Gastrocnemius medialis (tissue), 4 donors: ENCODE measurements around the gene FAM83D. TPM values are rescaled to one million over a fixed set of nuclear protein-coding genes. Genes with fewer than 3 reads are reported as not detected.

Experiments used
- ATAC-seq, 2 donors: fragments of 150-250 bp; one replicate each; pipeline ENCODE4 v1.9.1; 2016
- DNase-seq, 2 donors: peaks; one replicate each; pipeline ENCODE4 v3.0.0-alpha.2; 2019
- H3K27ac ChIP-seq, 4 donors: fragments of 200-600 bp; sonication (generic); 1 replicate in 1 of 4; 2 replicates in 3 of 4; pipeline ENCODE4 v1.5.1; 2016 to 2018; ENCODE audit warnings: mild to moderate bottlenecking in 2 of 4, moderate library complexity in 1 of 4
- H3K27me3 ChIP-seq, 3 donors: fragments of 200-600 bp; sonication (generic) in 2 of 3; 1 replicate in 1 of 3; 2 replicates in 2 of 3; pipeline versions ENCODE4 v1.5.1 to v1.6.0; 2016 to 2019; ENCODE audit warnings: mild to moderate bottlenecking in 1 of 3, moderate library complexity in 1 of 3
- H3K36me3 ChIP-seq, 2 donors: fragments of 200-600 bp; sonication (generic) in 1 of 2; one replicate each; pipeline ENCODE4 v1.5.1; 2017 to 2018
- H3K4me1 ChIP-seq, 2 donors: fragments of 200-600 bp; sonication (generic) in 1 of 2; one replicate each; pipeline ENCODE4 v1.5.1; 2016 to 2017; ENCODE audit warnings: mild to moderate bottlenecking in 2 of 2
- H3K4me3 ChIP-seq, 4 donors: fragments of 200-600 bp; sonication (generic) in 3 of 4; 1 replicate in 1 of 4; 2 replicates in 3 of 4; pipeline ENCODE4 v1.5.1; 2016 to 2019; ENCODE audit warnings: mild to moderate bottlenecking in 2 of 4
- H3K9me3 ChIP-seq, 3 donors: fragments of 200-600 bp; sonication (generic) in 2 of 3; 1 replicate in 1 of 3; 2 replicates in 2 of 3; pipeline ENCODE4 v1.5.1; 2016 to 2019
- POLR2A ChIP-seq, 2 donors: fragments of 450-650 bp; IDR thresholded peaks; one replicate each; pipeline ENCODE4 v1.6.1; 2017; ENCODE audit warnings: antibody characterized with exemption in 2 of 2, mild to moderate bottlenecking in 2 of 2, moderate library complexity in 2 of 2
- in situ Hi-C, 4 donors: fragments of 200-750 bp; cut with MboI; loops; one replicate each; pipeline versions ENCODE4 v1.15.0 to v1.8.0; 2017; ENCODE audit warnings: low sequenced_read_pairs in 4 of 4
- intact Hi-C: fragments of 100-400 bp; cut with DNase I; formaldehyde crosslinking; loops from one replicate; pipeline ENCODE4 v1.15.1; 2023; ENCODE audit warnings: low total_unique reads
- total RNA-seq, 4 donors: library from RNA; depleted of rRNA; stranded (reverse); fragments of >200 nt; gene quantifications; one replicate each; pipeline versions ENCODE4 v1.1.0 to v1.2.3, GENCODE V29; 2016
- TF ChIP-seq, protein P1 (sequence below), 5 experiments: fragments of 450-650 bp in 3 of 5; fragments of 200-600 bp in 2 of 5; sonication (generic) in 2 of 5; IDR thresholded peaks in 4 of 5; conservative IDR thresholded peaks in 1 of 5; 1 replicate in 4 of 5; 2 replicates in 1 of 5; pipeline ENCODE4 v1.5.1; 2016 to 2019; ENCODE audit warnings: antibody characterized with exemption in 5 of 5, mild to moderate bottlenecking in 3 of 5, moderate library complexity in 3 of 5

Gene FAM83D
- total RNA-seq, 4 donors from 2014 or later, result 0.40 TPM; not detected in 3

DNA sequence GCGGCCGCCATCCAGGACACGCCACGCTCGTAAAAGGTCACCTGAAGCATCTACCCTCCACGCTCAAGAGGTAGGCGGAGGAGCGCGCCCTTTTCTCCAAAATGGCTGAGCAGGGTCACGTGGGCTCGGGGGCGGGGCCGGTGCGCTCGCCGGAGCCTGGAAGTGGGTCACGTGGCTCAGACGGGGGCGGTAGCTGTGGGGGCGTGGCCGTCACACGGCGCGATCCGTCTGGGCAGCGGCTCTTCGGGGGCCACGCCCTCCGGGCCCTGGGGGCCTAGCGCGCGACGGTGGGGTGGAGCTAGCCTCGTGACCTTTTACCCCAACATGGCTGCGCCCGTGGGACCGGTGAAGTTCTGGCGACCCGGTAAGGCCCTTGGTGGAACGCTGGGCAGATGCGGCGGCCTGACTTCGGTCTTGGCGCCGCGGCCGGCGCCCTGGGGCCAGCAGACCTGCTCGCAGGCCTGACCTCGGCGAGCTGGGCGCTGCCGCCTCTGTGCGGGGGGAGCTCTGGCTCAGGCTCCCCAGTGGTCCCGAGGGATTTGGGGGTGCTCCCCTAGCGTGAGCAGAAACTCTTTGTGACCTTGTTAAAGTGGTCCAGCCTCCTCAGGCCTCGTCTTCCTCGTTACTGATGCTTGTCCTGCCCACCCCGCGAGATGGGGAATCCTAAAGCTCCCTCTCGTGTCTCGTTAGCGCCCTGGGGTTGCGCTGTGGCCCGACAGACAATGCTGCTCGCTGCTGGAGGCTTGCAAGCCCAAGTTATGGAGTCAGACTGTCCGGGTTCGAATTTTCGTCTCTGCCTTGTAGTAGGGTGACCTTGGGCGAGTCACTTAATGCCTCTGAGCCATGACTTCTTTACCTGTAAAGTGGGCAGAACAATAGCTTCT lies 36.1 kb downstream of the FAM83D start, which contains the start of gene DHX35:
Gene DHX35 (plus strand): TSS at position 301 of the 884 bp plus-strand sequence. CDS start 24 bp downstream, at position 325.
- intact Hi-C loops, result loop anchor here (2.0 kb wide), 1 partner anchor 35 kb away; the partner anchor contains the start of gene FAM83D

DNA sequence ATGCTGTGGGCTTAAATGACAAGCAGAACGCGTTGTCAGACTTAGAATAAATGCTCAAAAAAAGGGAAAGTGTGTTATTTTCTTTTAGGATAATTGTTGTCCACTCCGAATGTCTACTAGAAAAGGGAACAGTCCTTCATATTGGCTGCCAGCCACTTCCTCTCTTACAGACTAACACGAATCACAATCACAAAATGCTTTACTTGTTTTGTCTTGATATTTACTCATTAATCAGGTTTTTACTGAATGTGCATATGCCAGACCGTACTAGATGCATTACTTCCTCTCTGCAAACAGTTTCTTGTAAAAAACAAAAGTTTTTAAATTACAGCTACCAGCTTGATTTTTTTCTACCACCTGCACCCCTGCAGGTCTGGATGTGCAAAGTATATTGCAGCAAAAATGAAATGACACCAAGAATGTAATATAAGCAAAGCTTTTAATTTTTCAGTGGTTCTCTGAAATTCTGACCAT lies 36.7 kb downstream of the FAM83D start:
- Histone ChIP-seq H3K9me3 (no peaks in the 10 kb centered on the region), H3K27ac (peak overlapping the region; percentile 95 to 98 (median 96)), H3K27me3 (no peaks in the 10 kb centered on the region), H3K4me3 (peak overlapping the region; percentile 94 to 99 (median 96)), H3K4me1 (peaks cover 15 to 20% of the 10 kb centered on the region in 2 donors), H3K36me3 (no peaks in the 10 kb centered on the region)
- intact Hi-C loops, result loop anchor here (2.0 kb wide), 1 partner anchor 36 kb away; the partner anchor contains the start of gene FAM83D
- DNase-seq (no peak), ATAC-seq (no peak)
- in situ Hi-C loops, result no loop called here
- TF ChIP-seq POLR2A (IDR thresholded peaks at IDR 0.05), result no peak
- TF ChIP-seq, protein P1, sequence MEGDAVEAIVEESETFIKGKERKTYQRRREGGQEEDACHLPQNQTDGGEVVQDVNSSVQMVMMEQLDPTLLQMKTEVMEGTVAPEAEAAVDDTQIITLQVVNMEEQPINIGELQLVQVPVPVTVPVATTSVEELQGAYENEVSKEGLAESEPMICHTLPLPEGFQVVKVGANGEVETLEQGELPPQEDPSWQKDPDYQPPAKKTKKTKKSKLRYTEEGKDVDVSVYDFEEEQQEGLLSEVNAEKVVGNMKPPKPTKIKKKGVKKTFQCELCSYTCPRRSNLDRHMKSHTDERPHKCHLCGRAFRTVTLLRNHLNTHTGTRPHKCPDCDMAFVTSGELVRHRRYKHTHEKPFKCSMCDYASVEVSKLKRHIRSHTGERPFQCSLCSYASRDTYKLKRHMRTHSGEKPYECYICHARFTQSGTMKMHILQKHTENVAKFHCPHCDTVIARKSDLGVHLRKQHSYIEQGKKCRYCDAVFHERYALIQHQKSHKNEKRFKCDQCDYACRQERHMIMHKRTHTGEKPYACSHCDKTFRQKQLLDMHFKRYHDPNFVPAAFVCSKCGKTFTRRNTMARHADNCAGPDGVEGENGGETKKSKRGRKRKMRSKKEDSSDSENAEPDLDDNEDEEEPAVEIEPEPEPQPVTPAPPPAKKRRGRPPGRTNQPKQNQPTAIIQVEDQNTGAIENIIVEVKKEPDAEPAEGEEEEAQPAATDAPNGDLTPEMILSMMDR (IDR thresholded peaks at IDR 0.05 in 4 of 5, conservative IDR thresholded peaks at IDR 0.05 in 1 of 5), result no peak

More for the DNA sequence above, 36.1 kb downstream of the FAM83D start, which contains the start of gene DHX35:
- in situ Hi-C loops, result no loop called here
- ATAC-seq, result peak; percentile 97 to 98
- Histone ChIP-seq H3K4me3 (peak within 1 kb of the TSS; percentile 94 to 99 (median 96)), H3K36me3 (no peaks in the 10 kb centered on the region), H3K27me3 (no peaks in the 10 kb centered on the region), H3K9me3 (no peaks in the 10 kb centered on the region), H3K27ac (peak within 1 kb of the TSS; percentile 95 to 98 (median 96)), H3K4me1 (peaks cover 15 to 20% of the 10 kb centered on the region in 2 donors)
- peak; percentile 96 for DNase-seq
- TF ChIP-seq, protein P1 (IDR thresholded peaks at IDR 0.05 in 4 of 5, conservative IDR thresholded peaks at IDR 0.05 in 1 of 5), result peak in 2 of 5 experiments; percentile 28 to 40
- TF ChIP-seq POLR2A (IDR thresholded peaks at IDR 0.05), result peak in 1 of 2 donors; percentile 19

- in situ Hi-C loops (no loop called here), intact Hi-C loops (loop anchor here (2.0 kb wide), 1 partner anchor 37 kb away; the partner anchor contains the start of gene FAM83D)
- no peak for TF ChIP-seq POLR2A (IDR thresholded peaks at IDR 0.05)
- TF ChIP-seq, protein P1 (IDR thresholded peaks at IDR 0.05 in 4 of 5, conservative IDR thresholded peaks at IDR 0.05 in 1 of 5), result no peak
- DNase-seq (no peak), ATAC-seq (no peak)
- Histone ChIP-seq H3K27ac (no peak overlapping the region), H3K9me3 (no peaks in the 10 kb centered on the region), H3K4me3 (no peak overlapping the region), H3K4me1 (peaks cover 15 to 20% of the 10 kb centered on the region in 2 donors), H3K27me3 (no peaks in the 10 kb centered on the region), H3K36me3 (no peaks in the 10 kb centered on the region)
These were observed 37.5 kb downstream of the FAM83D start for GRCh38 chr20:38963745-38964144.

DNA sequence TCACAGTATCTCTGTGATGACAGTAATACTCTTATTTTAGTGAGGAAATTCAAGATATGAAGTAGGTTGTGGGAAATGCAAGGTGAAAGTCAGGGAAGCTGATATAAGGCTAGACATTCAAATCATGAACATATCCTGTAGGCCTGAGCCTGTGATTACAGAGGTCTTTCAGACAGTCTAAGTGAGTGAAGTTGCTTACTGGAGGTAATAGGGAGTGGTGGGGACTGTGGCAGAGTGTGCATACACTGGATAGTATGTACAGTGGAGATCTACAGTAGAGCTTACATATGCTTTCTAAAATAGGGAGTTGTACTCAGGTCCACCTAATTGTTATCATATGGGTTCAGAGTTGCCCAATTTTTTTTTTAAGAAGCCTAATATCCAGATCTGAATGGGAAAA lies 39.0 kb downstream of the FAM83D start:
- no peak for ATAC-seq
- Histone ChIP-seq H3K27ac (no peak overlapping the region), H3K4me1 (peaks cover 15 to 20% of the 10 kb centered on the region in 2 donors), H3K36me3 (peaks cover 0 to 13% of the 10 kb centered on the region in 2 donors), H3K27me3 (no peaks in the 10 kb centered on the region), H3K9me3 (no peaks in the 10 kb centered on the region), H3K4me3 (no peak overlapping the region)
- no peak for TF ChIP-seq POLR2A (IDR thresholded peaks at IDR 0.05)
- TF ChIP-seq, protein P1 (IDR thresholded peaks at IDR 0.05 in 4 of 5, conservative IDR thresholded peaks at IDR 0.05 in 1 of 5), result no peak
- no peak for DNase-seq
- in situ Hi-C loops, result no loop called here
- intact Hi-C loops, result no loop called here
